DMS153 (cell line): ENCODE data around the gene PBXIP1.

ENCODE experiments used
- DNase-seq: peaks from one replicate; lab custom pipeline; 2025; lab: John Stamatoyannopoulos, UW

The PBXIP1 gene

DNA sequence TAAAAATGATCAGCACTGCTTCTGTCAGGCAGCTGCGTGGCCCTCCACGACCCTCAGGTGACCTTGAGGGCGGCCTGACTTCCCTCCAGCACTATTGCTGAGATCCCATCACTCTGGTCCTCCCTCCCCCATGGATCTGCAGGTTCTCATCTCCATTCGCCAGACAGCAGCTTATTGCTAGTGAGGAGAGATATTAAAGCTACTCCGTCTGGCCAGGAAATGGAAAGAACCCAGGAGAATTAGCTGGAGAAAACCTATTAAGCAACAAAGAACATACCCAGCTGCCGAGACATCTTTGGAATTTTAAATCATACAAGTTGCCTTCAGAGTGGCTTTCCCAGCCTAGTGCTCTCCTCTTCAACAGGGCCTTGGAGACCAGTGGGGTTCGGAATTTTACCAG lies 60.1 kb downstream of the PBXIP1 start:
- no peak for DNase-seq
